Parathyroid adenoma (tissue), 2 donors: ENCODE data around the gene MVB12B.

Experiments used
- H2AFZ ChIP-seq: fragments of 300-600 bp; sonication (generic); one replicate; pipeline ENCODE4 v1.7.0; 2017; ENCODE audit warnings: antibody characterized with exemption, mild to moderate bottlenecking
- H3K27ac ChIP-seq: fragments of 300-600 bp; sonication (generic); one replicate; pipeline ENCODE4 v1.7.0; 2017
- H3K27me3 ChIP-seq: fragments of 300-600 bp; sonication (generic); one replicate; pipeline ENCODE4 v1.7.0; 2017; ENCODE audit warnings: low read length; ENCODE audit not compliant: control insufficient read depth, insufficient read depth
- H3K36me3 ChIP-seq: fragments of 300-600 bp; sonication (generic); one replicate; pipeline ENCODE4 v1.7.0; 2017; ENCODE audit warnings: low read length; ENCODE audit not compliant: control insufficient read depth, insufficient read depth
- H3K4me1 ChIP-seq: fragments of 300-600 bp; sonication (generic); one replicate; pipeline ENCODE4 v1.7.0; 2017; ENCODE audit warnings: control low read depth
- H3K4me2 ChIP-seq: fragments of 300-600 bp; sonication (generic); one replicate; pipeline ENCODE4 v1.7.0; 2017; ENCODE audit warnings: low read length
- H3K4me3 ChIP-seq: fragments of 300-600 bp; sonication (generic); one replicate; pipeline ENCODE4 v1.7.0; 2017; ENCODE audit warnings: low read depth, low read length
- H3K79me2 ChIP-seq: fragments of 300-600 bp; sonication (generic); one replicate; pipeline ENCODE4 v1.7.0; 2017; ENCODE audit warnings: control low read depth
- H3K9ac ChIP-seq: fragments of 300-600 bp; sonication (generic); one replicate; pipeline ENCODE4 v1.7.0; 2017; ENCODE audit warnings: mild to moderate bottlenecking
- H3K9me3 ChIP-seq: fragments of 300-600 bp; sonication (generic); one replicate; pipeline ENCODE4 v1.7.0; 2017; ENCODE audit warnings: low read length; ENCODE audit not compliant: control insufficient read depth
- TF ChIP-seq, protein P1 (sequence below): fragments of 300-600 bp; sonication (generic); IDR thresholded peaks from one replicate; pipeline ENCODE4 v1.7.0; 2017; ENCODE audit warnings: antibody characterized with exemption, mild to moderate bottlenecking
- donor health status: primary hyperparathyroidism.

Gene MVB12B

DNA sequence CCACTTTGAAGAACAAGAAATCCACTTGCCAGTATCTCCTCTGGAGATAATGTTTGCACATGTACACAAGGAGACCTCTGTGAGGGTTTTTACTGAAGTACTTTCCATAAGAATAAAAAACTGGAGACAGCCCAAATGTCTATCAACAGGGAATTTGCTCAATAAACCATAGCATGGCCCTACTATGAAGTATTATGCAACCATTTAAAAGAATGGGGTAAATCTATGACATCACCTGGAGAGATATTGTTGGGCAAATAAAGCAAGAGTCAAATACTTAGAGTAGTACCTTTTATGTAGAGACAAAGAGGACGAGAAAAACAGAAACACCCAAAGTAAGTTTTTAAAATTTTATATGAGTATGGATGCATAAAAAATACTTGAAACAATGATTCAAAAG lies 23.9 kb upstream of the MVB12B start:
- Histone ChIP-seq H3K9ac (no peak overlapping the region), H3K4me3 (no peak overlapping the region), H3K27ac (no peak overlapping the region)

DNA sequence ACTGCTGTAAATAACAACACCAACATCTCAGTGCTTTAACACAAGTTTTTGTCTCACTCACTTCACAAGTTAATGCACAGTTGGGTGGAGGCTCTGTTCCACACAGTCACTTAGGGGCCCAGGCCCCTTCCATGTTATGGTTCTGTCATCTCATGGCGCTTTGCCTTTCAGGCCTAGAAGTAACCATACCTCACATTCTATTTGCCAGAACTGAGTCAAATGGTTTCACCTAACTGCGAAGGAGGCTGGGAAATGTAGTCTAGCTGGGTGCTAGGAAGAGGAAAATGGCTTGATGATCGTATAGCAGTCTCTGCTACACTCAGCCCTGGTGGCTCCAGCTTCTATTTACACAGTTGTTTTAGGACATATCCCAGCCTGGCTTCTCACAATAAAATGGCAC lies 23.1 kb upstream of the MVB12B start:
- TF ChIP-seq, protein P1, sequence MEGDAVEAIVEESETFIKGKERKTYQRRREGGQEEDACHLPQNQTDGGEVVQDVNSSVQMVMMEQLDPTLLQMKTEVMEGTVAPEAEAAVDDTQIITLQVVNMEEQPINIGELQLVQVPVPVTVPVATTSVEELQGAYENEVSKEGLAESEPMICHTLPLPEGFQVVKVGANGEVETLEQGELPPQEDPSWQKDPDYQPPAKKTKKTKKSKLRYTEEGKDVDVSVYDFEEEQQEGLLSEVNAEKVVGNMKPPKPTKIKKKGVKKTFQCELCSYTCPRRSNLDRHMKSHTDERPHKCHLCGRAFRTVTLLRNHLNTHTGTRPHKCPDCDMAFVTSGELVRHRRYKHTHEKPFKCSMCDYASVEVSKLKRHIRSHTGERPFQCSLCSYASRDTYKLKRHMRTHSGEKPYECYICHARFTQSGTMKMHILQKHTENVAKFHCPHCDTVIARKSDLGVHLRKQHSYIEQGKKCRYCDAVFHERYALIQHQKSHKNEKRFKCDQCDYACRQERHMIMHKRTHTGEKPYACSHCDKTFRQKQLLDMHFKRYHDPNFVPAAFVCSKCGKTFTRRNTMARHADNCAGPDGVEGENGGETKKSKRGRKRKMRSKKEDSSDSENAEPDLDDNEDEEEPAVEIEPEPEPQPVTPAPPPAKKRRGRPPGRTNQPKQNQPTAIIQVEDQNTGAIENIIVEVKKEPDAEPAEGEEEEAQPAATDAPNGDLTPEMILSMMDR = no peak
- H3K4me3 ChIP-seq = no peak overlapping the region
- no peak overlapping the region for H2AFZ ChIP-seq
- no peaks in the 10 kb centered on the region for H3K4me1 ChIP-seq
- no peak overlapping the region for H3K4me2 ChIP-seq
- H3K27me3 ChIP-seq = no peaks in the 10 kb centered on the region
- H3K27ac ChIP-seq = no peak overlapping the region
- no peak overlapping the region for H3K9ac ChIP-seq
- H3K36me3 ChIP-seq = no peaks in the 10 kb centered on the region
- H3K79me2 ChIP-seq = no peaks in the 10 kb centered on the region
- no peaks in the 10 kb centered on the region for H3K9me3 ChIP-seq

More for the DNA sequence above, 23.9 kb upstream of the MVB12B start:
- Histone ChIP-seq H3K9me3 (no peaks in the 10 kb centered on the region), H3K4me2 (no peak overlapping the region), H3K36me3 (no peaks in the 10 kb centered on the region), H2AFZ (no peak overlapping the region), H3K4me1 (no peaks in the 10 kb centered on the region), H3K79me2 (no peaks in the 10 kb centered on the region), H3K27me3 (no peaks in the 10 kb centered on the region)
- TF ChIP-seq, protein P1 = no peak

DNA sequence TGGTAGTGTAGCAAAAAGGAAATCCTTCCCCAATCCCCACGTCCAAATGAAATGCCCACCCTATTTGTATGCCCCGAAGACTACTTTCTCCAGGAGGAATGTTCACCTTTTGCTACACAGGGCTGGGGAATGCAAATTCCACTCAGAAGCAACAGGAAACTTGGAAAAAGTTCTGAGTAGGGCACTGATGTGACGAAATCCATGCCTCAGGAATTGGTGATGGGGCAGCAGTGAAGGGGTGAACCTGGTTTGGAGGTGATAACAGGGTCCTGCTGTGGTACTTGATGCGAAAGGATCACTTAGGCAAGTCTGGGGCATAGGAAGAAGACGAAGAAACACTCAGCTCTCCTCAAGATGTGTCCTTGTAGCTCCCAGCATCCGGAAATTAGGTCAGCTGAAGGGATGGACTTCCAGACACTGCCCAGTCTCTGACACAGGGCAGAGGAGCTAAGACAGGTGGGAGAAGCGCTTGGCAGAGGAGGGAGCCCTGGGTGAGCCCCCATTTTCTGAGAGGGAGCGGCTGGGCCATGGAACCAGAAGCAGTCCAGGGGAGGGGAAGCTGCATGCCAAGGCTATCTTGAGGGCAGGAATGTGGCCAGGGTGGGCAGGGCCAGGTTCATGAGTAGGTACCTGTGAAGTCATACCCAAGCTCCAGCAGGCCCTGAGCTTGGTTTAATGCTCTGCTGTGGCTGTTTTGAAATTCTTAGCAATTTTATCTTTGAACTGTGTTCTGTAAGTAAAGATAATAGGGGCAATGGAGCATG lies 22.2 kb upstream of the MVB12B start:
- no peaks in the 10 kb centered on the region for H3K4me1 ChIP-seq
- no peak overlapping the region for H3K9ac ChIP-seq
- no peaks in the 10 kb centered on the region for H3K79me2 ChIP-seq
- H3K9me3 ChIP-seq = no peaks in the 10 kb centered on the region
- no peak overlapping the region for H3K4me2 ChIP-seq
- no peaks in the 10 kb centered on the region for H3K27me3 ChIP-seq
- H3K4me3 ChIP-seq = no peak overlapping the region
- H2AFZ ChIP-seq = no peak overlapping the region
- TF ChIP-seq, protein P1 = no peak
- H3K27ac ChIP-seq = no peak overlapping the region
- no peaks in the 10 kb centered on the region for H3K36me3 ChIP-seq

DNA sequence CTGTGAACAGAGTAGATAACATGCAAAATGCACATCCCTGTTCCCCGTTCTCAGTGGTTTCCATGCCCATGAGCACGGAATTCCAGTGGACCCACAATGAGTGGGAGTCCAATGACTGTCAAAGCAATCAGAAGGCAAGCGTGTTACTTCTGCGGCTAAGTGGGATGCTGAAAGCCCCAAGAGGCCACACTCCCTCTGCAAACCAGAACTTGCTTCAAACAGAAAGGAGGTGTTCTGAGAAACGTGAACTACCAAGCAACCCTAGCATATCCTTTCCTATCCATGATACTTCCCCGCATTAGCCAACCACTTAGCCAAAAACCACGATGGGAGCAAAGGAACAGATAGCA lies 21.7 kb upstream of the MVB12B start:
- no peaks in the 10 kb centered on the region for H3K27me3 ChIP-seq
- H3K9me3 ChIP-seq = no peaks in the 10 kb centered on the region
- no peaks in the 10 kb centered on the region for H3K79me2 ChIP-seq
- H3K36me3 ChIP-seq = no peaks in the 10 kb centered on the region
- no peak overlapping the region for H3K9ac ChIP-seq
- H3K4me1 ChIP-seq = no peaks in the 10 kb centered on the region
- H3K4me2 ChIP-seq = no peak overlapping the region
- no peak overlapping the region for H3K4me3 ChIP-seq
- TF ChIP-seq, protein P1 = no peak
- no peak overlapping the region for H3K27ac ChIP-seq
- H2AFZ ChIP-seq = no peak overlapping the region

DNA sequence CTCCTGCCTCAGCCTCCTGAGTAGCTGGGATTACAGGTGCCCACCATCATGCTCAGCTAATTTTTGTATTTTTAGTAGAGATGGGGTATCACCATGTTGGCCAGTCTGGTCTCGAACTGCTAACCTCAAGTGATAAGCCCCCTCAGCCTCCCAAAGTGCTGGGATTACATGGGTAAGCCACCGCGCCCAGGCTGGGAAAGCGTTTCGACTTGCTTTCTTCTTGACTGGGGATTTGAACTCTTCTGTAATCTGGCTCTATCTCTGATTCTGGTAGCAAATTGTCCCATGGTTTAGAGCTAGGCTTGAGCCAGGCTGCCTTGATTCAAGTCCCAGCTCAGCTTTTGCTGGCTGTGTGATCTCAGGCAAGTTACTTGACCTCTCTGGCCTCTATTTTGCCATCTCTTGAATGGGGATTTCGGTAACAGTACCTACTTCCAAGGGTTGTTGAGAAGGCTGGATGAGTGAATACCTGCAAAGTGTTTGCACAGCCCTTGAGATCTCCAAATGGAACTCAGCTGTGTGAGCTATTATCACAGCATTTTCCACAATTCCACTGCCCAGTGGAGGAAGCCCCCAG lies 20.5 kb upstream of the MVB12B start:
- Histone ChIP-seq H3K9ac (no peak overlapping the region), H3K4me2 (no peak overlapping the region), H3K27me3 (no peaks in the 10 kb centered on the region), H2AFZ (no peak overlapping the region), H3K79me2 (no peaks in the 10 kb centered on the region), H3K27ac (no peak overlapping the region), H3K9me3 (no peaks in the 10 kb centered on the region), H3K36me3 (no peaks in the 10 kb centered on the region), H3K4me1 (no peaks in the 10 kb centered on the region), H3K4me3 (no peak overlapping the region)
- TF ChIP-seq, protein P1 = no peak
